Activated naive CD8-positive, alpha-beta T cell (primary cell): ENCODE data around the gene LRRC15.
A peak's percentile ranks its signal among the peaks of the same experiment; 100 is the strongest.

Experiments
- H3K27ac Mint-ChIP-seq: one replicate; pipeline ENCODE4 v1.8.0; 2021; ENCODE audit warnings: mixed read lengths
- H3K27me3 Mint-ChIP-seq: one replicate; pipeline ENCODE4 v1.8.0; 2021; ENCODE audit warnings: mixed read lengths
- H3K36me3 Mint-ChIP-seq: one replicate; pipeline ENCODE4 v1.8.0; 2021; ENCODE audit warnings: mixed read lengths
- H3K4me1 Mint-ChIP-seq: one replicate; pipeline ENCODE4 v1.8.0; 2021; ENCODE audit warnings: low read depth, mixed read lengths
- H3K4me3 Mint-ChIP-seq: one replicate; pipeline ENCODE4 v1.8.0; 2021; ENCODE audit warnings: mild to moderate bottlenecking, mixed read lengths
- H3K9me3 Mint-ChIP-seq: one replicate; pipeline ENCODE4 v1.8.0; 2021; ENCODE audit warnings: low read depth, mixed read lengths

The LRRC15 gene

GRCh38 chr3:194369522-194370279, at the start of gene LRRC15:
Gene LRRC15 (minus strand): TSS chr3:194369743. CDS start chr3:194361043, 8,700 bp downstream.
- Mint-ChIP-seq H3K4me1 (no peaks in the 10 kb centered on the region), H3K9me3 (no peaks in the 10 kb centered on the region), H3K4me3 (no peak within 1 kb of the TSS), H3K27me3 (peaks cover 8% of the 10 kb centered on the region), H3K27ac (no peak within 1 kb of the TSS), H3K36me3 (no peaks in the 10 kb centered on the region)

DNA sequence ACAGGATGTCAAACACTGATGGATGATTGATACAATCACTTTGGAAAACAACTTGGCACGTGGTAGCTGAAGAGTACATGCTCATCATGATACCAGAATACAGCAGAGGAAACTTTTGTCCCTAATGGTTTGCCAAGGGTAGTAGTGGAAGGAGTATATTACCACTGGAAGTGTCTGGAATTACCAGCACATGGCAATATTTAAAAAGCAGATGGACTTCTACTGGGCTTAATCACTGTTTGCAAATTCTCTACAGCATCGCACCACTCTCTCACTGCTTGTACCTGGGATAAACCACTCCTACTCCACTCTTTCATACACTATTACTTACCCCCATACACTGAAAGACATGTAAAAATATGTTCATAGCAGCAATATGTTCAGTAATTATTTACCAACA, 49.1 kb upstream of the LRRC15 start:
- H3K27ac Mint-ChIP-seq, result no peak overlapping the region
- no peaks in the 10 kb centered on the region for H3K4me1 Mint-ChIP-seq
- peaks cover 8% of the 10 kb centered on the region for H3K36me3 Mint-ChIP-seq
- no peaks in the 10 kb centered on the region for H3K9me3 Mint-ChIP-seq
- H3K4me3 Mint-ChIP-seq, result no peak overlapping the region
- H3K27me3 Mint-ChIP-seq, result no peaks in the 10 kb centered on the region

- Mint-ChIP-seq H3K27me3 (no peaks in the 10 kb centered on the region), H3K4me3 (no peak overlapping the region), H3K36me3 (peaks cover 4% of the 10 kb centered on the region), H3K4me1 (peaks cover 5% of the 10 kb centered on the region), H3K9me3 (no peaks in the 10 kb centered on the region), H3K27ac (no peak overlapping the region)
Observed at GRCh38 chr3:194407423-194407822, 37.9 kb upstream of the LRRC15 start.

GRCh38 chr3:194405766-194406165, 36.2 kb upstream of the LRRC15 start:
- no peak overlapping the region for H3K4me3 Mint-ChIP-seq
- no peaks in the 10 kb centered on the region for H3K9me3 Mint-ChIP-seq
- peaks cover 4% of the 10 kb centered on the region for H3K36me3 Mint-ChIP-seq
- no peak overlapping the region for H3K27ac Mint-ChIP-seq
- H3K4me1 Mint-ChIP-seq, result peaks cover 5% of the 10 kb centered on the region
- no peaks in the 10 kb centered on the region for H3K27me3 Mint-ChIP-seq

GRCh38 chr3:194404365-194405140, 35.0 kb upstream of the LRRC15 start:
- Mint-ChIP-seq H3K4me1 (peaks cover 11% of the 10 kb centered on the region), H3K27me3 (no peaks in the 10 kb centered on the region), H3K4me3 (no peak overlapping the region), H3K9me3 (no peaks in the 10 kb centered on the region), H3K36me3 (peaks cover 2% of the 10 kb centered on the region), H3K27ac (no peak overlapping the region)

DNA sequence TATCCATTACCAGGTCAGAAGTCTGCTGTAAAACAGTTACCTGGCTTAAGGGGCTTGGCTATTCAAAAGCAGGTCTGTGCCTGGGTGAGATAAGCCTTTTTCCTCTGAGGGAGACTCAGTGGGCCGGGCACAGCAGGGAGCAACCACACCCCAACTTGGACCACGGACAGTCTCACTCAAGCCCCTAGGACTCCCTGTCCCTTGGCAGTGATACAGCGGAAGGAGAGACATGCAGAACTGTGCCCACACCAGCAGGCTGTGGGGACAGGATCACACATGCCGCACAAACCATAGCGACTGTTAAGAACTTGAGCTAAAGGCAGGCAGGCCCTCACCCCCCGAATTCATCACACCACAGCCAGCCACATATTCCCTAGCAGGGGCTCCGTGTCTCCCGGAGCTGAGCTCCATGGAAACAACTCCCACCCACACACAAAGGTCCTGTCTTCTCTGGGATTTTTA, 32.4 kb upstream of the LRRC15 start:
- peaks cover 35% of the 10 kb centered on the region for H3K4me1 Mint-ChIP-seq
- no peaks in the 10 kb centered on the region for H3K27me3 Mint-ChIP-seq
- H3K36me3 Mint-ChIP-seq, result peaks cover 2% of the 10 kb centered on the region
- no peak overlapping the region for H3K27ac Mint-ChIP-seq
- no peak overlapping the region for H3K4me3 Mint-ChIP-seq
- no peaks in the 10 kb centered on the region for H3K9me3 Mint-ChIP-seq

- no peaks in the 10 kb centered on the region for H3K27me3 Mint-ChIP-seq
- H3K9me3 Mint-ChIP-seq, result no peaks in the 10 kb centered on the region
- no peak overlapping the region for H3K4me3 Mint-ChIP-seq
- H3K36me3 Mint-ChIP-seq, result peaks cover 2% of the 10 kb centered on the region
- H3K4me1 Mint-ChIP-seq, result peaks cover 37% of the 10 kb centered on the region
- H3K27ac Mint-ChIP-seq, result no peak overlapping the region
Observed at GRCh38 chr3:194401346-194401745, 31.8 kb upstream of the LRRC15 start.

DNA sequence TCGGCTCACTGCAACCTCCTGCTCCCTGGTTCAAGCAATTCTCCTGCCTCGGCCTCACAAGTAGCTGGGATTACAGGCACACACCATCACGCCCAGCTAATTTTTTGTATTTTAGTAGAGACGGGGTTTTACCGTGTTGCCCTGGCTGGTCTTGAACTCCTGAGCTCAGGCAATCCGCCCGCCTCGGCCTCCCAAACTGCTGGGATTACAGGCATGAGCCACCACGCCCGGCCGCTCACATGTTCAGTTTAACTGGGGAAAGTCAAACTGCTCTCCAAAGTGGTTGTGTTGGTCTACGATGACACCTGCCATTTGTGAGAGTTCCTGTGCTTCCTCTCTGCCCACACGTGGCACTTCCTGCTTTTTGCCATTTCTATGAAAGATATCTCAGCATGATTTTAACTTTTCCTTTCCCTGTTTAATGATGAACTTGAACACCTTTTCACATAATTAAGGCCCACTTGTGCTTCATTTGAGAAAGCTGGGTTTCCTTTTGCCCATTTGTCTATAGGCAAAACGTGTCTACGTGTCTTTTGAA, 30.4 kb upstream of the LRRC15 start:
- Mint-ChIP-seq H3K9me3 (no peaks in the 10 kb centered on the region), H3K36me3 (peaks cover 2% of the 10 kb centered on the region), H3K4me1 (peaks cover 50% of the 10 kb centered on the region), H3K27ac (peak overlapping the region; percentile 64), H3K27me3 (no peaks in the 10 kb centered on the region), H3K4me3 (peak overlapping the region; percentile 18)

DNA sequence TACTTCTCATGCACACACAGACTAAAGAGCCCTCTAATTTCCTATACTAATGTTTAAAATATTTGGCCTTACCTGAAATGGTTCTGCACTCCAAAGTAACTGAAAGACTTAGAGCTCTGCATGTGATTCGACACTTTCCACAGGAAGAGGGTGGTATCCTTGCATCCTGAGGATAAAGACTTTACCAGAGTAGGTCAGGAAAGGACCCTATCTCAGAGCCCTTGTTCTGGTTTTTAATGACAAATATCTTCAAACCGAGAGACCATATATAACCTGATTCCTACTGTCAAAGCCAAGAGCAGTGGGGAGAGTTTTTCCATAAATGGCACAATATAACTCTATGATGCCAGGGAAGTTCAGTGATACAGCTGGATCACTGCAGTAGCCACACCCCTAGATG, 29.6 kb upstream of the LRRC15 start, which contains the start of gene GP5:
Gene GP5 (minus strand): TSS at position 101 of the 400 bp plus-strand sequence. CDS start 984 bp downstream, outside the sequence.
- Mint-ChIP-seq H3K27me3 (no peaks in the 10 kb centered on the region), H3K4me3 (peak within 1 kb of the TSS; percentile 86), H3K27ac (peak within 1 kb of the TSS; percentile 64), H3K36me3 (no peaks in the 10 kb centered on the region), H3K4me1 (peaks cover 53% of the 10 kb centered on the region), H3K9me3 (no peaks in the 10 kb centered on the region)

GRCh38 chr3:194397757-194398312, 28.3 kb upstream of the LRRC15 start:
- Mint-ChIP-seq H3K4me3 (peak overlapping the region; percentile 86), H3K4me1 (peaks cover 52% of the 10 kb centered on the region)

DNA sequence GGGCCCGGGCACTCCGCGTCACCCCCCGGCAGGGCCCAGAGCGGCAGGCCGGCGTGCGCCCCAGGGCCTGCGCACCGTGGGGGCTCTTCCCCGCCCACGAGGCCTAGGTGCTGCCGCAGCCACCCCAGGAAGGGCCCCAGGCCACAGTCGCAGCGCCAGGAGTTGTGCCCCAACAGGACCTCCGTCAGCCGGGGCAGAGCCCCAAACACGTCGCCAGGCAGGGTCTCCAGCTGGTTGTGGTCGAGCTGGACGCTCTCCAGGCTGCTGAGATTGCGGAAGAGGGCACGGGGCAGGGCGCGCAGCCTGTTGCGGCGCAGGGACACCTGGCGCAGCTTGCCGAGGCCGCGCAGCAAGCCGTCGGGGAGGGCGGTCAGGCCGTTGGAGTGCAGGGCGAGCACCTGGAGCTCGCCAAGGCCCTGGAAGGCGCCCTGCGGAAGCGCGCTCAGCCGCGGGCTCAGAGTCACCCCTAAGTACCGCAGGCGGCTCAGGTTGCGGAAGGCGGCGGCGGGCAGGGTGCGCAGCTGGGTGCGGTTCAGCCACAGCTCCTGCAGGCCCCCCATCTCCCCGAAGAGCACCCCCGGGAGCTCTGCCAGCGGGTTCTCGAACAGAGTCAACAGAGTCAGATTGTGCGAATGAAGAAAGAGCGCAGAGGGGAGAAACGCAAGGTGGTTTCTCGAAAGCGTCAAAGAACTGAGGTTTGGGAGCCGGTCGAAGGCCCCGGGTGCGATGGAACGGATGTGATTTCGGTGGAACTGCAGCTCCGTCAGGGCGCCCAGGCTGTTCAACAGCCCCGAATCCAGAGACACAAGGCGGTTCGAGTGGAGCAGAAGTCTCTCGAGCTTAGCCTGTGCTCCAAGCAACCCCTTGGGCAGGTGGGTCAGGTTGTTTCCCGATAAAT, 27.6 kb upstream of the LRRC15 start:
- H3K36me3 Mint-ChIP-seq, result no peaks in the 10 kb centered on the region
- peaks cover 52% of the 10 kb centered on the region for H3K4me1 Mint-ChIP-seq
- no peaks in the 10 kb centered on the region for H3K27me3 Mint-ChIP-seq
- no peak overlapping the region for H3K27ac Mint-ChIP-seq
- no peaks in the 10 kb centered on the region for H3K9me3 Mint-ChIP-seq
- H3K4me3 Mint-ChIP-seq, result peak overlapping the region; percentile 86

More at GRCh38 chr3:194397757-194398312, 28.3 kb upstream of the LRRC15 start:
- Mint-ChIP-seq H3K27me3 (no peaks in the 10 kb centered on the region), H3K27ac (no peak overlapping the region), H3K36me3 (no peaks in the 10 kb centered on the region), H3K9me3 (no peaks in the 10 kb centered on the region)

DNA sequence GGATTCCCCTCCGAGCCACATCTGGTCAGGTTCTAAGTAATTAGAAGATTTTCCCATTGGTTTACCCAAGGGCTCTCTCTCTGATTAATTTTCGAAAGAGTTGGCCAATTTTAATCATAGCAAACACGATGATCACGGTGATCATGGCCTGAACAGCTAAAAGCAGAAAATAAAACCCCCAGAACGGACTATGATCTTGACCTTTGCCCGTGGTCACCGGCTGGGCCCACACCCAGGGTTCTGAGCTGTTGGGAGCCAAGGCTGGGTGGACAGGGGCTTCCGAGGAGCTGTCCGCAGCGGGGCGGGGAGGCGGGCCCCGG, 27.0 kb upstream of the LRRC15 start:
- Mint-ChIP-seq H3K27me3 (no peaks in the 10 kb centered on the region), H3K36me3 (no peaks in the 10 kb centered on the region), H3K4me3 (peak overlapping the region; percentile 76), H3K9me3 (no peaks in the 10 kb centered on the region), H3K4me1 (peaks cover 52% of the 10 kb centered on the region), H3K27ac (no peak overlapping the region)

DNA sequence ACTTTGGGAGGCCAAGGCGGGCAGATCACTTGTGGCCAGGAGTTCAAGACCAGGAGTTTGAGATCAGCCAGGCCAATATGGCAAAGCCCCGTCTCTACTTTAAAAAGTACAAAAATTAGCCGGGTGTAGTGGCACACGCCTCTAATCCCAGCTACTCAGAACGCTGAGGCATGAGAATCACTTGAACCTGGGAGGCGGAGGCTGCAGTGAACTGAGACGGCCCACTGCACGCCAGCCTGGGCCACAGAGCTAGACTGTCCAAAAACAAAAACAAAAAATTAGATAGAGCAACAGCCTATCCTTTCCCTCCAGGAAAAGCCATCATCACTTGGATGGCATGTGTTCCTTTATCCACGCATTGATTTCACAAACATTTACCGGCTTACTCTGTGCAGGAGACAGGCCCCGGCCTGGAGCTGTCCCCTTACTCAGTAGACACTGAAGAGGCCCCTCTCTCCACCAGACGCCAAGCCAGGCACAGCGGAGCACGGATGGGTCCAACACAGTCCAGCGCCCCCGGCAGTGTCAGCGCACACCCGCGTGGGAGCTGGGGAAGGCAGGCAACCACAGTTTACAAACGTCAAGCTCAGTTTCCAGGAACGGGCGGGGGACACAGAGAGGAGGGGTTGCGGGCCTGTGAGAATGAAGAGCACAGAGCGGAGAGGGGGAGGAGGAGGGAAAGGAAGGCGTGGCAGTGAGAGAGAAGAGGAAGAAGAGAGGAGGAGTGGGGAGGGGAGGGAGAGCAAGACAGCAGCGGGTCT, 26.4 kb upstream of the LRRC15 start:
- no peaks in the 10 kb centered on the region for H3K27me3 Mint-ChIP-seq
- peaks cover 52% of the 10 kb centered on the region for H3K4me1 Mint-ChIP-seq
- H3K27ac Mint-ChIP-seq, result peak overlapping the region; percentile 58
- peaks cover 5% of the 10 kb centered on the region for H3K9me3 Mint-ChIP-seq
- H3K36me3 Mint-ChIP-seq, result no peaks in the 10 kb centered on the region
- peak overlapping the region; percentile 76 for H3K4me3 Mint-ChIP-seq
